ENCODE data around the gene PHOX2A.

The PHOX2A gene

GRCh38 chr11:72240461-72241290 is 3.3 kb downstream of the PHOX2A start:
- no peak overlapping the region for H3K27ac ChIP-seq
- H3K9me3 ChIP-seq (ENCODE audit: severe bottlenecking) = peaks cover 2% of the 10 kb centered on the region
- DNase-seq = no peak
- TF ChIP-seq, protein P1, sequence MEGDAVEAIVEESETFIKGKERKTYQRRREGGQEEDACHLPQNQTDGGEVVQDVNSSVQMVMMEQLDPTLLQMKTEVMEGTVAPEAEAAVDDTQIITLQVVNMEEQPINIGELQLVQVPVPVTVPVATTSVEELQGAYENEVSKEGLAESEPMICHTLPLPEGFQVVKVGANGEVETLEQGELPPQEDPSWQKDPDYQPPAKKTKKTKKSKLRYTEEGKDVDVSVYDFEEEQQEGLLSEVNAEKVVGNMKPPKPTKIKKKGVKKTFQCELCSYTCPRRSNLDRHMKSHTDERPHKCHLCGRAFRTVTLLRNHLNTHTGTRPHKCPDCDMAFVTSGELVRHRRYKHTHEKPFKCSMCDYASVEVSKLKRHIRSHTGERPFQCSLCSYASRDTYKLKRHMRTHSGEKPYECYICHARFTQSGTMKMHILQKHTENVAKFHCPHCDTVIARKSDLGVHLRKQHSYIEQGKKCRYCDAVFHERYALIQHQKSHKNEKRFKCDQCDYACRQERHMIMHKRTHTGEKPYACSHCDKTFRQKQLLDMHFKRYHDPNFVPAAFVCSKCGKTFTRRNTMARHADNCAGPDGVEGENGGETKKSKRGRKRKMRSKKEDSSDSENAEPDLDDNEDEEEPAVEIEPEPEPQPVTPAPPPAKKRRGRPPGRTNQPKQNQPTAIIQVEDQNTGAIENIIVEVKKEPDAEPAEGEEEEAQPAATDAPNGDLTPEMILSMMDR (IDR thresholded peaks at IDR 0.05; ENCODE audit: low read depth, low read length) = no peak
- H3K27me3 ChIP-seq (ENCODE audit: insufficient read depth, low read depth, severe bottlenecking) = no peaks in the 10 kb centered on the region
- H3K4me3 ChIP-seq (ENCODE audit: low read depth, low read length) = no peak overlapping the region
- H3K36me3 ChIP-seq = peaks cover 34% of the 10 kb centered on the region

GRCh38 chr11:72239849-72240460 is 4.0 kb downstream of the PHOX2A start:
- H3K9me3 ChIP-seq (ENCODE audit: severe bottlenecking) = peaks cover 2% of the 10 kb centered on the region
- H3K4me3 ChIP-seq (ENCODE audit: low read depth, low read length) = no peak overlapping the region
- H3K27ac ChIP-seq = no peak overlapping the region
- peaks cover 41% of the 10 kb centered on the region for H3K36me3 ChIP-seq
- H3K27me3 ChIP-seq (ENCODE audit: insufficient read depth, low read depth, severe bottlenecking) = no peaks in the 10 kb centered on the region
- TF ChIP-seq, protein P1 (IDR thresholded peaks at IDR 0.05; ENCODE audit: low read depth, low read length) = no peak
- DNase-seq = no peak

DNA sequence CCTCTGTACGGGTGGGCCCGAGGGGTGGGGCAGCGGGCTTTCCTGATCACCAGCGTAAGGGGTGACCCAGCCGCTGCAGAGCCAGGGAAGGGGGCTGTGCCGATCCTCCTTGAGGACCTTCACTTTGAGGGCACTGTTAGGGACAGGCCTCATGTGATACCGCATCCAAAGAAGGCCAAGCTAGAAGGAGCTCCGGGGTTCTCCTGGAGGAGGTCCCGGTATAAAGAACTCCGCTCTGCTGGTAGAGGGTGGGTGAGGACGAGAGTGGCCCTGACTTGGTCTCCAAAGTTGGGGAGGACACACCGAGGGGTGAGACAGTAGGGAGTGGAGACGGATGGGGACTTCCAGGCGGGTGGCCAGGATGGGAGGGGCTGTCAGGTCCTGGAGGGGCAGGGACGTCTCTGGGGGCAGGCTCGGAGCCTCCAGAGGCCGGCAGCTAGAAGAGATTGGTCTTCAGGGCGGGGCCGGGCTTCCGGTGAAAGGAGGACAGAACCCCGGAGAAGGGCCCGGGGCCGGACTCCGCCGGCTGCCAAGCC is 4.6 kb downstream of the PHOX2A start:
- no peak overlapping the region for H3K4me3 ChIP-seq (ENCODE audit: low read depth, low read length)
- no peak for DNase-seq

DNA sequence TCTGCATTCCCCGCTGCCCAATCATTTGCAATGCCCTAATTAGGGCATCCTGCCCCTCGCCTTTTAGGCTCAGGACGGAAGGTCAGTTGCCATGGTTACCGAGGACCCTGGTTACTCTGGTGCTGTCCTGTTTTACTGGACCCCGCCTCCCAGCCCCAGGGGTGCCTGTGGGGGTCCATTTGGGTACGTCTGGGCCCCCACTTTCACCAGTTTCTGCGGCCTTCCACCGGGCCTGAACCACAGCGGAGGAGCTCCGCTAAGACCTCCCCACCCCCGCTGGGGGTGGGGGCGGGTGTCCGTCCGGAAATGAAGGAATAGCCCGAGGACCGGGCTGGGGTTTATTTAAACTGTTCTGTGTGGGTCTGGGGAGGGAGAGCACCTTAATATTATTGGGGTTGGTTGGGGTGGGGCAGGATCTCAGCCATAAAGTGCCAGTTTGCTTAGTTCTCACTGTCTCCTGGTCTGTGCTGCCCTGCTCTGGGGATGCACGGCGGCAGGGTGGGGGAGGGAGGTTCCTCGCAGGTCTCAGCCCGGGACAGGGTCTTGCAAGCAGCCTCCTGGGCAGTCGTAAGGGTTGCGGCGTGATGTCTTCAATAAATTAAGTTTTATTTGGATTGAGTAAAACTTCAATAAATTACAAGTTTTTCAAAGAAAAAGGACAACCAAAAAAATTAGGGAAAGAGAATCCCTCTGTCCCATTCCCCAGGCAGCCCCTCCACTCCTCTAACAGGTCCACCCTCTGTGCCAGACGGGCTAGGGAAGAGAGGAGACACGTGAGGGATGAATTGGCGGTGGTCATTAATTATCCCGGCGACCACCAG is 5.3 kb downstream of the PHOX2A start:
- TF ChIP-seq, protein P1 (IDR thresholded peaks at IDR 0.05; ENCODE audit: low read depth, low read length) = no peak
- no peak overlapping the region for H3K4me3 ChIP-seq (ENCODE audit: low read depth, low read length)
- no peak for DNase-seq
- H3K9me3 ChIP-seq (ENCODE audit: severe bottlenecking) = peaks cover 2% of the 10 kb centered on the region
- peaks cover 53% of the 10 kb centered on the region for H3K36me3 ChIP-seq
- no peaks in the 10 kb centered on the region for H3K27me3 ChIP-seq (ENCODE audit: insufficient read depth, low read depth, severe bottlenecking)
- H3K27ac ChIP-seq = no peak overlapping the region

More for the DNA sequence above, 4.6 kb downstream of the PHOX2A start:
- Histone ChIP-seq H3K36me3 (peaks cover 46% of the 10 kb centered on the region), H3K27ac (no peak overlapping the region), H3K9me3 (ENCODE audit: severe bottlenecking) (peaks cover 2% of the 10 kb centered on the region), H3K27me3 (ENCODE audit: insufficient read depth, low read depth, severe bottlenecking) (no peaks in the 10 kb centered on the region)
- TF ChIP-seq, protein P1 (IDR thresholded peaks at IDR 0.05; ENCODE audit: low read depth, low read length) = no peak

DNA sequence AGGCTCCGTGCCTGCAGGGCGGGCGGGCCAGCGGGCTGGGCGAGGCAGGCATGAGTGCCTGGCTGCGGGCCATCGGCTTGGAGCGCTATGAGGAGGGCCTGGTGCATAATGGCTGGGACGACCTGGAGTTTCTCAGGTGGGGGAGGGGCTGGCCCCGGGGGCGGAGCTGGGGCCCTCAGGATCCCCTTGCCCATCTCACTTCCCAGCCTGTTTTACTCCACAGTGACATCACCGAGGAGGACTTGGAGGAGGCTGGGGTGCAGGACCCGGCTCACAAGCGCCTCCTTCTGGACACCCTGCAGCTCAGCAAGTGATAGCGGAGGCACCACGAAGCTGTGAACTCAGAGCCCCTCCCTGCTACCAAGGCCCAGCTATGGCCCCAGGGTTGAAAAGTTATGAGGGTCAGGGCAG is 5.9 kb downstream of the PHOX2A start:
- Histone ChIP-seq H3K9me3 (ENCODE audit: severe bottlenecking) (no peaks in the 10 kb centered on the region), H3K4me3 (ENCODE audit: low read depth, low read length) (no peak overlapping the region), H3K27ac (no peak overlapping the region; the same call in 1 of the 2 replicates), H3K36me3 (peaks cover 60% of the 10 kb centered on the region), H3K27me3 (ENCODE audit: insufficient read depth, low read depth, severe bottlenecking) (no peaks in the 10 kb centered on the region)
- peak; percentile 77 for DNase-seq
- TF ChIP-seq, protein P1 (IDR thresholded peaks at IDR 0.05; ENCODE audit: low read depth, low read length) = peak; percentile 90

Data from WERI-Rb-1 (cell line).